ENCODE data around the gene ZNF335. TPM values are rescaled to one million over a fixed set of nuclear protein-coding genes. Genes with fewer than 3 reads are reported as not detected.
"Not testable (repeated sequence)": the region's sequence is repeated elsewhere in the genome, so short reads cannot be mapped to it uniquely, and the experiment has no call there.

Gene ZNF335
- total RNA-seq, 2 donors from 2014 or later, result 21.4 to 43.4 TPM

- WGBS, result 75% methylated on average over 4 of the region's 4 CpGs
- Histone ChIP-seq H3K36me3 (no peaks in the 10 kb centered on the region), H3K4me1 (replicated peaks) (no peaks in the 10 kb centered on the region), H3K9me3 (no peaks in the 10 kb centered on the region), H3K27me3 (replicated peaks; ENCODE audit: insufficient read depth) (no peaks in the 10 kb centered on the region), H3K4me3 (no peak overlapping the region), H3K27ac (no peak overlapping the region)
- DNase-seq (ENCODE audit: low spot score), result no peak
- intact Hi-C loops (cut with DNase I), result no loop called here
- no peak for TF ChIP-seq POLR2A (IDR thresholded peaks at IDR 0.05)
- no peak for TF ChIP-seq POLR2AphosphoS5 (IDR thresholded peaks at IDR 0.05)
- no peak for TF ChIP-seq CTCF (IDR thresholded peaks at IDR 0.05)
These were observed 26.8 kb upstream of the ZNF335 start for GRCh38 chr20:45998761-45999160.

GRCh38 chr20:45998337-45998736 is 26.3 kb upstream of the ZNF335 start:
- WGBS, result 55% methylated on average over 2 of the region's 2 CpGs
- DNase-seq (ENCODE audit: low spot score), result no peak
- H3K27ac ChIP-seq, result no peak overlapping the region
- H3K9me3 ChIP-seq, result no peaks in the 10 kb centered on the region
- TF ChIP-seq POLR2AphosphoS5 (IDR thresholded peaks at IDR 0.05) (no peak), CTCF (IDR thresholded peaks at IDR 0.05) (no peak), POLR2A (IDR thresholded peaks at IDR 0.05) (no peak)
- intact Hi-C loops (cut with DNase I), result no loop called here
- H3K36me3 ChIP-seq, result no peaks in the 10 kb centered on the region
- H3K4me1 ChIP-seq (replicated peaks), result no peaks in the 10 kb centered on the region
- H3K4me3 ChIP-seq, result no peak overlapping the region
- no peaks in the 10 kb centered on the region for H3K27me3 ChIP-seq (replicated peaks; ENCODE audit: insufficient read depth)

- no peaks in the 10 kb centered on the region for H3K36me3 ChIP-seq
- no peak overlapping the region for H3K4me3 ChIP-seq
- intact Hi-C loops (cut with DNase I), result no loop called here
- no peaks in the 10 kb centered on the region for H3K9me3 ChIP-seq
- DNase-seq (ENCODE audit: low spot score), result no peak
- no peaks in the 10 kb centered on the region for H3K27me3 ChIP-seq (replicated peaks; ENCODE audit: insufficient read depth)
- 41% methylated on average over 3 of the region's 3 CpGs for WGBS
- TF ChIP-seq CTCF (IDR thresholded peaks at IDR 0.05) (no peak), POLR2AphosphoS5 (IDR thresholded peaks at IDR 0.05) (no peak), POLR2A (IDR thresholded peaks at IDR 0.05) (no peak)
- H3K27ac ChIP-seq, result no peak overlapping the region
- no peaks in the 10 kb centered on the region for H3K4me1 ChIP-seq (replicated peaks)
These were observed 25.2 kb upstream of the ZNF335 start for GRCh38 chr20:45997187-45997586.

- H3K27me3 ChIP-seq (replicated peaks; ENCODE audit: insufficient read depth); DNase-seq (ENCODE audit: low spot score); intact Hi-C loops (cut with DNase I); H3K27ac ChIP-seq; H3K36me3 ChIP-seq; H3K9me3 ChIP-seq; H3K4me3 ChIP-seq; H3K4me1 ChIP-seq (replicated peaks): not testable (repeated sequence)
- 53% methylated on average over 6 of the region's 6 CpGs for WGBS
These were observed 23.6 kb upstream of the ZNF335 start for GRCh38 chr20:45995495-45996097.

- H3K27me3 ChIP-seq (replicated peaks; ENCODE audit: insufficient read depth), result no peaks in the 10 kb centered on the region
- H3K27ac ChIP-seq, result no peak overlapping the region
- no peak for DNase-seq (ENCODE audit: low spot score)
- H3K4me3 ChIP-seq, result no peak overlapping the region
- intact Hi-C loops (cut with DNase I), result no loop called here
- no peaks in the 10 kb centered on the region for H3K36me3 ChIP-seq
- no peak for TF ChIP-seq POLR2AphosphoS5 (IDR thresholded peaks at IDR 0.05)
- TF ChIP-seq CTCF (IDR thresholded peaks at IDR 0.05), result no peak
- TF ChIP-seq POLR2A (IDR thresholded peaks at IDR 0.05), result no peak
- no peaks in the 10 kb centered on the region for H3K4me1 ChIP-seq (replicated peaks)
- WGBS, result 53% methylated on average over 9 of the region's 9 CpGs
- no peaks in the 10 kb centered on the region for H3K9me3 ChIP-seq
These were observed 22.9 kb upstream of the ZNF335 start for GRCh38 chr20:45994761-45995493.
